Stimulated activated CD4-positive, alpha-beta T cell treated with anti-CD3 and anti-CD28 coated beads, TNF-alpha, amount 100 ng/mL, for 1 hour (primary cell): ENCODE results near the gene CNTNAP4.

ENCODE experiments used
- DNase-seq, 3 donors: peaks; one replicate each; pipeline ENCODE4 v3.0.0-alpha.2; 2020; ENCODE audit warnings: low read depth in 3 of 3, low spot score in 1 of 3

CNTNAP4 gene

GRCh38 chr16:76303637-76304314 lies 26.6 kb downstream of the CNTNAP4 start:
- DNase-seq: no peak

DNA sequence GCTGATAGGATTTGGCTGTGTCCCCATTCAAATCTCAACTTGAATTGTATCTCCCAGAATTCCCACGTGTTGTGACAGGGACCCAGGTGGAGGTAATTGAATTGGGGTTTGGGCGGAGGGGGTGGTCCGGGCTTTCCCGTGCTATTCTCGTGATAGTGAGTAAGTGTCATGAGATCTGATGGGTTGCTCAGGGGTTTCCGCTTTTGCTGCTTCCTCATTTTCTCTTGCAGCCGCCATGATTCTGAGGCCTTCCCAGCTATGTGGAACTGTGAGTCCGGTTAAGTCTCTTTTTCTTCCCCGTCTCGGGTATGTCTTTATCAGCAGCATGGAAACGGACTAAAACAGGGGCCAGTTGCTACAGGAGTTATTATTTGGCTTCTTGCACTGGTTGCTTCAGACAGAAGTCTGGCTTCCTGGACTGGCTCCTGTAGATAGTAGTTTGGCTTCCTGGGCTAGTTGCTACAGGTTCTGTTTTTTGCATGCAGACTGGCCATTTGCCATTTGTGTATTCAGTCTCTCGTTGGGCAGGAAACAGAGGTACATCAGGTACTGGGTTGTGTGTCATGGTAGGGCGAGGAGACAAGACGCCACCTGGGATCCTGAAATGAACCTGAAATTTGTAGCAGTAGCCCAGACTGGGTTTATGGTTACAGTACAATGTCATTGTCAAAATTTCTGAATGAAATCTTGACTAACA lies 32.6 kb downstream of the CNTNAP4 start:
- DNase-seq: no peak

- DNase-seq: no peak
Measured at GRCh38 chr16:76311260-76311659, 34.1 kb downstream of the CNTNAP4 start.

DNA sequence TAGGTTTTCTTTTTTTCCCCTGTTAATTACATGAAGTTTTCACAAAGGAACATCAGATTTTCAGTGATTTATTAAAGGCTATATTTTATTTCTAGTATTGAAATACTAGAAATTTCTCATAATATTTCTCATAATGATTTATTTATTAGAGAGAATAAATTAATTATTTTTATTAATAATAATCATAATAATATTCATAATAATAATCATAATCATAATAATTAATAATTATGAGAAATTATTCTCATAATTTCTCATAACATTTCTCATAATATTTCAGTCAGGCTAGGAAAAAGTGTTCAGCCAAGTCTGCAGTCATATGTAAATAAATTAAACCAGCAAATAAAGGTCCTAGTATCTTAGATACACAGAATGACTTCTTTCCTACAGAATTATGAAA lies 41.4 kb downstream of the CNTNAP4 start:
- no peak for DNase-seq

DNA sequence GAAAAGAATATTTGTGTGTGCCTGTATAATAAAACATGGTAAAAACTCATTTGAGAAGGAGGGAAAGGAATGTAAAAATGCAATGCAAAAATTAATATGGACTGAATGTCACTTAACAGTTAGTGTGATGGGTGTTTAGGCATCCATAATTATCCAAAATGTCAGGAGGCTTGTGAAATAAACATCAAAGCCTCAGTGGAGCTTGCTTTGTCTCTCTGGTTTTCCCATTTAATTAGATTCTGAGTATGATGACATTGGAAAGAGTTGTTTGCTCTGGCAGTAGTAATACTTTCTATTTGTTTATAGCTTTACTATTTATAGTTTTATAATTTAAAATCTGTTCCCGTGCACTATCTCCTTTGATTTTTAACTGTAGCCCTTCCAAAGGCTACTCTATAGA lies 51.9 kb downstream of the CNTNAP4 start:
- no peak for DNase-seq

- no peak for DNase-seq
Measured at GRCh38 chr16:76335180-76335974, 58.2 kb downstream of the CNTNAP4 start.

DNA sequence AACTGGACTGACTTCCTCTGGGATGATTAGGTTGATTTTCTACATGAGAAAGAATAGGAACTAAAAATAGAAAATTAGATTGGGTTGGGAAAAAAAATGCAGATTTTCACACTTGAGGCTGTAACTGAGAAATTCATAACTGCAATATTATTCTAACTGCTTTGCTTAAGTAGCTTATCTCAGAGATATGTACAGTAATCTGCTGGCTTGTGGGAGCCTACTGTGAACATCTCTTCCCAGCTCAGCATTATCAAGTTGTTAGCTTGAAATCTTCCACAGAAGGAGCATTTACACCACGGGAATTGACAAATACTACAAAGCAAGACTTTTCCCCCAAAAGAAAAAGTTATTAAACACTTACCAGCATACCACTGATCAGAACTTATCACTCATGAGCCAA lies 58.9 kb downstream of the CNTNAP4 start:
- DNase-seq: no peak

DNA sequence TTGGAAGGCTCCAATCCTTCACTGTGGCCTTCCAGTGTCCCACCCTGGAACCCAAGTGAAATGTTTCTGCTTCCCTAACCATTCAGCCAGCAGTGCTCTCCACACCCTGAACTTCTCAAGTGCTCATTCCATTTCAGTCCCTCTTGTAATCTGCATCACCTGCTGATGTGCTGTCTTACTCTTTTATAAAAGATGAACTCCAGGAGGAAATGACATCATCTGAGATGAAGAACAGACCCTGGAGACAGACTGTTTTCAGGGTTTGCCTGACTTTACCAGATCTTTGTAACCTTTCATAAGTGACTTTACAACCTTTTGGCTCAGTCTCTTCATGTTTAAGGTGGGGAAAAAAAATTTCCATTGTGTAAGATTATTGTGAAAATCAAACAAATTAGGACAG lies 61.3 kb downstream of the CNTNAP4 start:
- DNase-seq: no peak

DNA sequence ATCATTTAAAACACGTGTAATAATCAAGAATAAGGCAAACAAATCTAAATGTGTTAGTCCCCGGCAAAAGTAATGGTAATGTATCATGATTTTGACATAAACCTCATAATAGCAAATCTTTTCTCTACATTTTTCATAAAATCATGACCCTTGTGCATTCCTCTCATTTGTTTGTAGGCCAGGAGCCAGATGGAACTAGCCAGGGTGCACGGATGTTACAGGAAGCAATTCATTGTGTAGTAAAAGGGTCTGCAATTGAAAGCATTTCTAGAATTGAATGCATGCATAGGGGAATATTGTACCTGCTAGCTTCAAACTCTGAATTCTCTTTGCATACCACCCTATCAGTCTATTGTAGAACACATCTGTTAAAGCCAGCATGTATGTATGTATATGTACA lies 66.6 kb downstream of the CNTNAP4 start:
- DNase-seq: no peak

GRCh38 chr16:76345163-76345661 lies 68.0 kb downstream of the CNTNAP4 start:
- DNase-seq: no peak

- no peak for DNase-seq
Measured at GRCh38 chr16:76346210-76346609, 69.0 kb downstream of the CNTNAP4 start.

DNA sequence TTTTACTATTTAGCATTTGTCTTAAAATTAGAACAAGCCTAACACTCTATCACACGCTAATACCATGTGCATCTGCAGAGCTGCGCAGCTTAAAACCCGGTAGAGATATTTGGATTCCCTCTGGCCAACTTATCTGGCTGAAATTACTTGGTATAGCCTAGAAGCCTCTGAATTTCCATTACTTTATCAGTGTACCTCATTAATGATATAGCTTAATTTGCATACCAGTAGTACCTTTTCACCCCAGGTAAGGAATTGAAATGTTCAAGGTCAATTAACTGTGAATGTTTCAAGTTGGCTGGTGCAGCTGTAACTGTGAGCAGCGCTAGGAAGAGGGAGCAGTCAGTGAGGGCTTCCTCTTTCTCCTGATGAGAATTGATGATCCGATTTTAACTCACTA lies 74.2 kb downstream of the CNTNAP4 start:
- no peak for DNase-seq

- DNase-seq: no peak
Measured at GRCh38 chr16:76360404-76360803, 83.2 kb downstream of the CNTNAP4 start.

DNA sequence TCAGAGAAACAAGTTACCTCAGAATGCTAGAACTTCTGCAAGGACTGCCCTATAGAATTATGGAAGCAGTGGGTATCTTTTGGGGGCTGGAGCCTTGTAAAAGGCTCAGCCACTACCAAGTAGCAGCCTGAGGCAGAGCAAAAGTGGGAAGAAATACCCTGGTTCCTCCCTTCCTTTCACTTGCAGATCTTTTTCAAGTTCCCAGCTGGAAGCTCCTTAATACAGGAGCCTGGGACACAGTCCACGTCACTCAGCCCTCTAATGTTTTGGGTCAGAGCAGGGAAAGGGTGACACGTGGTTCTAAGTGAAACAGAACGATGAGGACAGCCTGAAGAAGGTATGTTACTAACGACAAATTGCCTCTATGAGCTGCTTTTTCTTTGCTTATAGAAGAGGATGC lies 93.1 kb downstream of the CNTNAP4 start:
- no peak for DNase-seq

- DNase-seq: no peak
Measured at GRCh38 chr16:76371441-76371840, 94.2 kb downstream of the CNTNAP4 start.

DNA sequence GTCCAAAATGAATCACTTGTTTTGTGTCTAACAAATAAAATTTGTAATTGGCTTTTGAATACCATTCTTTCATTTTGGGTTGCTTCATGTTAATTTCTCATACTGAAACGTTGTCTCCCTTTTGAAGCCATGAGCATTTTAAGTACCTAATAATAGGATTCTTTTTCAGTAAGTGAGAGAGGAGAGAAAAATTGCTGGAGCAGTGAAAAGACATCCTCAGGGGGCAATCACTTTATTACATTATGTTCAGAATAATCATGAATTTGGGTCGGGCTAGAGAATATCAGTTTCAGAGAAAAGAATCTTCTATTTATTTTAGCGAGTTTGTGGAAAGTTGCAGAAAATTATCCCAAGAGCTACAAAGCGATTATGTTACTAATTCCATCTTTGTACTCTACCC lies 96.8 kb downstream of the CNTNAP4 start:
- DNase-seq: no peak

DNA sequence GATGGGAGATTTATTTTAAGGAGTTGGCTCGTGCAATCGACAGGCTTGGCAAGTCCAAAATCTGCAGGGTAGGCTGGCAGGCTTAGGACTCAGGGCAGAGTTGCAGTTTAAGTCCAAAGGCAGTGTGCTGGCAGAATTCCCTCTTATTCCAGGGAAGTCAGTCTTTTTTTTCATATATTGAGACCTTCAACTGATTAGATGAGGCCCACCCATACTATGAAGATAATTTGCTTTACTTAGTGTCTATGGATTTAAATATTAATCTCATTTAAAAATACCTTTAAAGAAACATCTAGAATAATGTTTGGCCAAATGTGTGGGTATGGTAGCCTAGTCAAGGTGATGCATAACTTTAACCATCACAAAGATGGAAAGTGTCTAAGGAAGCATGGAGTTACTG lies 99.8 kb downstream of the CNTNAP4 start:
- DNase-seq: no peak

DNA sequence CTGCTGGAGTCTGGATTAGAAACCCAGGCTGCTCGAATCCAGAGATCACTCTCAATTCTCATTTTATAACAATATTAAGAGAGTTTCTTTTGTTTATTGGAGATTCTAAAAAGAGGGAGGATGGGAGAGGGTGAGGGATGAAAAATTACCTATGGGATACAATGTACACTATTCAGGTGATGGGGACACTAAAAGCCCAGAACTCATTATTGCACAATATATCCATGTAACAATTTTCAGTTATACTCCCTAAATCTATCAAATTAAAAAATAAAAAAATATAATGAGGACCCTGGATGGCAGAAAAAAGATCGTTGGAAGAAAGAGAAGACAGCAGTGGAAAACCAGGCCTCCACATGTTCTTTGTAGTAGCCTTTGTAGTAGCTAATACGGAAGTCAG lies 100.8 kb downstream of the CNTNAP4 start:
- no peak for DNase-seq

DNA sequence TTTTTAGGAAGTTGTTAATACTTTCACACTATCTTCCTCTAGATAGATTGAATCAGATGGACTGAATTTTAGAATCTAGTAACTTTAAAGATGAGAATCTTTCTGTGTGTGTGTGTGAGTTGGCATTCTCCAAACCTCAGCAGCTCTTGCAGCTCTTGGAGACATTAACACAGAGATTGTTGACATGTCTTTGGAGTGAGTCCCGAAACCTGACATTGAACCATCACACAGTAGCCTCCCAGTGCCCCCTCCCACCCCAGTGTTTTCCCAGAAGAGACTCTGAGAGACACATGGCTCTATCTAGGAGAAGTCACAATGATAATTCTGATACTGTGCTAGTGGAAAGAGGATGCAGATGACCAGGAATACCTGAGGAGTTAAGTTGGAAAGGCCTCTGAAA lies 103.9 kb downstream of the CNTNAP4 start:
- no peak for DNase-seq

GRCh38 chr16:76385601-76386230 lies 108.5 kb downstream of the CNTNAP4 start:
- DNase-seq: no peak

DNA sequence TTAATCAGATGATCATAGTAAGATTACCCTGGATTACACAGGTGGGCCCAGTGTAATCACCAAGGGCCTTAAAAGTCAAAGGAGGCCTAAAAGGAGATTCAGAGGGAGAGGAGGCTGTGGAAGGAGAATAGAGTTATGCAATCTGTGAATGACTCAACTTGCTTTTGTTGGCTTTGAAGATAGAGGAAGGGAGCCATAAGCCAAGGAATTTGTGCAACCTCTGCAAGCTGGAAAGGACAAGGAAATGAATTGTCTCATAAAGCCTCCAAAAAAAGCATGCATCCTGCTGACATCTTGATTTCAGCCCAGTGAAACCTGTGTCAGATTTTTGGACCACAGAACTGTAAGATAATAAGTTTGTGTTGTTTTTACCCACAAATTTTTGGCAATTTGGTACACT lies 109.6 kb downstream of the CNTNAP4 start:
- DNase-seq: no peak

DNA sequence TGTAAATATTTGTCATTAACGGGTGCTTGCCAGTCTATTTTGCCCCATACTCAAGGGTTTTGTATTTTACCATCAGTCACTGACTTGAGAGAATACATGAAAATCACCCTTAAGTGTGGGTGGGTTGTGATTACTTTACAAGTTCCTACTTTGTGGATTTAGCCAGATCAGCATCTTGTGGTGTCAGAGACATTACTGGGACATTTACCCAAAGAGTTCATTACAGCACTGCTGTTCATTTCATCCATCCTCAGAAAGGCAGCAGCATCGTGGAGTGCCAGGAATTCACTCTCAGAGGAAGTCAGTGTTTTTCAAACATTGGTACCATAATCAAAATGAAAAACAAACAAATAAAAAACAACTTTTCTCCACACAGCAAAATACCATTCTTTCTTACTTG lies 110.8 kb downstream of the CNTNAP4 start:
- DNase-seq: no peak
